Activated CD4-positive, CD25-positive, alpha-beta regulatory T cell treated with anti-CD3 and anti-CD28 coated beads, Interleukin-2, amount 50 U/mL, for 24 hours (primary cell): Measurements from ENCODE around the gene STAG3.
"Not testable (repeated sequence)": the region's sequence is repeated elsewhere in the genome, so short reads cannot be mapped to it uniquely, and the experiment has no call there.

Experiments used
- ATAC-seq, 2 donors: fragments of 150-1000 bp; cut with Tn5 transposase; one replicate each; pipeline ENCODE4 v1.10.0; 2021; ENCODE audit warnings: mild to moderate bottlenecking in 1 of 2, moderate library complexity in 1 of 2

STAG3 gene

GRCh38 chr7:100248483-100248882 is 70.8 kb downstream of the STAG3 start:
- no peak for ATAC-seq

- no peak for ATAC-seq
Measured at GRCh38 chr7:100257017-100257416, 79.3 kb downstream of the STAG3 start.

GRCh38 chr7:100259984-100260383 is 82.3 kb downstream of the STAG3 start:
- ATAC-seq: not testable (repeated sequence)

GRCh38 chr7:100262896-100263295 is 85.2 kb downstream of the STAG3 start:
- ATAC-seq: not testable (repeated sequence)
